Memory B cell (primary cell): Measurements from ENCODE around the gene RPS27.

Experiments used
- ATAC-seq: fragments of 150-1000 bp; cut with Tn5 transposase; 2 replicates; pipeline ENCODE4 v1.10.0; 2021; ENCODE audit warnings: low read depth, mild to moderate bottlenecking, moderate library complexity
- DNase-seq, 2 donors: peaks; one replicate each; pipeline ENCODE4 v3.0.0; 2022; ENCODE audit warnings: low spot score in 2 of 2
- H3K27ac Mint-ChIP-seq: one replicate; pipeline ENCODE4 v1.8.0; 2022; ENCODE audit warnings: mild to moderate bottlenecking, moderate library complexity, mixed read lengths
- H3K27me3 Mint-ChIP-seq: one replicate; pipeline ENCODE4 v1.8.0; 2022; ENCODE audit warnings: mixed read lengths
- H3K36me3 Mint-ChIP-seq: one replicate; pipeline ENCODE4 v1.8.0; 2022; ENCODE audit warnings: mild to moderate bottlenecking, mixed read lengths
- H3K4me1 Mint-ChIP-seq: one replicate; pipeline ENCODE4 v1.8.0; 2022; ENCODE audit warnings: mixed read lengths
- H3K4me3 Mint-ChIP-seq: one replicate; pipeline ENCODE4 v1.8.0; 2022; ENCODE audit warnings: mild to moderate bottlenecking, moderate library complexity, mixed read lengths
- H3K9me3 Mint-ChIP-seq: one replicate; pipeline ENCODE4 v1.8.0; 2022; ENCODE audit warnings: mixed read lengths

RPS27 gene

GRCh38 chr1:153990468-153991150 is at the start of gene RPS27:
Gene RPS27 (plus strand): TSS chr1:153990762. CDS start chr1:153990797, 35 bp downstream.
- no peaks in the 10 kb centered on the region for H3K9me3 Mint-ChIP-seq
- ATAC-seq, result peak; percentile 84
- no peaks in the 10 kb centered on the region for H3K27me3 Mint-ChIP-seq
- DNase-seq, result peak; percentile 85 to 91
- peak within 1 kb of the TSS; percentile 100 for H3K27ac Mint-ChIP-seq
- H3K4me3 Mint-ChIP-seq, result peak within 1 kb of the TSS; percentile 98
- H3K36me3 Mint-ChIP-seq, result peaks cover 28% of the 10 kb centered on the region
- peaks cover 29% of the 10 kb centered on the region for H3K4me1 Mint-ChIP-seq

- H3K9me3 Mint-ChIP-seq, result no peaks in the 10 kb centered on the region
- no peaks in the 10 kb centered on the region for H3K27me3 Mint-ChIP-seq
- peaks cover 33% of the 10 kb centered on the region for H3K36me3 Mint-ChIP-seq
- H3K4me1 Mint-ChIP-seq, result peaks cover 34% of the 10 kb centered on the region
- DNase-seq (no peak), ATAC-seq (no peak)
- H3K4me3 Mint-ChIP-seq, result no peak overlapping the region
- H3K27ac Mint-ChIP-seq, result no peak overlapping the region
Observed at GRCh38 chr1:153941826-153942725, 48.5 kb upstream of the RPS27 start.

GRCh38 chr1:153942766-153943549 is 47.6 kb upstream of the RPS27 start:
- Mint-ChIP-seq H3K27me3 (no peaks in the 10 kb centered on the region), H3K4me3 (peak overlapping the region; percentile 14), H3K4me1 (peaks cover 37% of the 10 kb centered on the region), H3K27ac (peak overlapping the region; percentile 84), H3K9me3 (no peaks in the 10 kb centered on the region), H3K36me3 (peaks cover 27% of the 10 kb centered on the region)
- ATAC-seq (no peak), DNase-seq (no peak)

GRCh38 chr1:153944005-153944826 is 46.3 kb upstream of the RPS27 start:
- no peak for ATAC-seq
- H3K36me3 Mint-ChIP-seq, result peaks cover 30% of the 10 kb centered on the region
- no peak for DNase-seq
- peaks cover 39% of the 10 kb centered on the region for H3K4me1 Mint-ChIP-seq
- no peaks in the 10 kb centered on the region for H3K27me3 Mint-ChIP-seq
- H3K4me3 Mint-ChIP-seq, result peak overlapping the region; percentile 97
- H3K9me3 Mint-ChIP-seq, result no peaks in the 10 kb centered on the region
- H3K27ac Mint-ChIP-seq, result peak overlapping the region; percentile 98

GRCh38 chr1:153944827-153945117 is 45.8 kb upstream of the RPS27 start:
- no peaks in the 10 kb centered on the region for H3K9me3 Mint-ChIP-seq
- H3K4me3 Mint-ChIP-seq, result peak overlapping the region; percentile 97
- no peak for ATAC-seq
- H3K27me3 Mint-ChIP-seq, result no peaks in the 10 kb centered on the region
- peak overlapping the region; percentile 98 for H3K27ac Mint-ChIP-seq
- DNase-seq, result no peak
- peaks cover 38% of the 10 kb centered on the region for H3K4me1 Mint-ChIP-seq
- peaks cover 27% of the 10 kb centered on the region for H3K36me3 Mint-ChIP-seq

GRCh38 chr1:153945131-153945794 is 45.3 kb upstream of the RPS27 start:
- Mint-ChIP-seq H3K4me1 (peaks cover 38% of the 10 kb centered on the region), H3K27ac (peak overlapping the region; percentile 98), H3K9me3 (no peaks in the 10 kb centered on the region), H3K27me3 (no peaks in the 10 kb centered on the region), H3K4me3 (peak overlapping the region; percentile 97), H3K36me3 (peaks cover 26% of the 10 kb centered on the region)
- ATAC-seq (peak; percentile 55), DNase-seq (peak; percentile 69 to 79)

GRCh38 chr1:153945795-153946621 is 44.6 kb upstream of the RPS27 start:
- ATAC-seq (peak; percentile 74), DNase-seq (peak; percentile 90 to 95)
- H3K27ac Mint-ChIP-seq, result peak overlapping the region; percentile 98
- no peaks in the 10 kb centered on the region for H3K9me3 Mint-ChIP-seq
- H3K36me3 Mint-ChIP-seq, result peaks cover 29% of the 10 kb centered on the region
- H3K27me3 Mint-ChIP-seq, result no peaks in the 10 kb centered on the region
- peak overlapping the region; percentile 97 for H3K4me3 Mint-ChIP-seq
- H3K4me1 Mint-ChIP-seq, result peaks cover 40% of the 10 kb centered on the region

GRCh38 chr1:153946622-153947241 is 43.8 kb upstream of the RPS27 start, which contains the start of gene DENND4B:
Gene DENND4B (minus strand): TSS chr1:153946718. CDS start chr1:153944374, 2,344 bp downstream.
- H3K27ac Mint-ChIP-seq, result peak within 1 kb of the TSS; percentile 98
- H3K9me3 Mint-ChIP-seq, result no peaks in the 10 kb centered on the region
- no peaks in the 10 kb centered on the region for H3K27me3 Mint-ChIP-seq
- peak within 1 kb of the TSS; percentile 97 for H3K4me3 Mint-ChIP-seq
- peaks cover 35% of the 10 kb centered on the region for H3K36me3 Mint-ChIP-seq
- DNase-seq (peak; percentile 73 to 77), ATAC-seq (peak; percentile 42)
- H3K4me1 Mint-ChIP-seq, result peaks cover 44% of the 10 kb centered on the region

GRCh38 chr1:153951183-153951582 is 39.4 kb upstream of the RPS27 start:
- Mint-ChIP-seq H3K4me3 (no peak overlapping the region), H3K9me3 (no peaks in the 10 kb centered on the region), H3K36me3 (peaks cover 42% of the 10 kb centered on the region), H3K27ac (peak overlapping the region; percentile 56), H3K4me1 (peaks cover 42% of the 10 kb centered on the region), H3K27me3 (no peaks in the 10 kb centered on the region)
- ATAC-seq (no peak), DNase-seq (no peak)

GRCh38 chr1:153951801-153952200 is 38.8 kb upstream of the RPS27 start:
- Mint-ChIP-seq H3K27me3 (no peaks in the 10 kb centered on the region), H3K4me1 (peaks cover 46% of the 10 kb centered on the region), H3K4me3 (no peak overlapping the region), H3K9me3 (no peaks in the 10 kb centered on the region), H3K27ac (no peak overlapping the region), H3K36me3 (peaks cover 42% of the 10 kb centered on the region)
- DNase-seq, result no peak
- ATAC-seq, result no peak

- no peak for ATAC-seq
- DNase-seq, result no peak
- H3K27ac Mint-ChIP-seq, result peak overlapping the region; percentile 80
- H3K4me3 Mint-ChIP-seq, result no peak overlapping the region
- H3K4me1 Mint-ChIP-seq, result peaks cover 46% of the 10 kb centered on the region
- H3K9me3 Mint-ChIP-seq, result no peaks in the 10 kb centered on the region
- H3K36me3 Mint-ChIP-seq, result peaks cover 38% of the 10 kb centered on the region
- H3K27me3 Mint-ChIP-seq, result no peaks in the 10 kb centered on the region
Observed at GRCh38 chr1:153953859-153954365, 36.6 kb upstream of the RPS27 start.

- H3K9me3 Mint-ChIP-seq, result no peaks in the 10 kb centered on the region
- peaks cover 35% of the 10 kb centered on the region for H3K36me3 Mint-ChIP-seq
- ATAC-seq (no peak), DNase-seq (no peak)
- H3K4me3 Mint-ChIP-seq, result no peak overlapping the region
- peaks cover 46% of the 10 kb centered on the region for H3K4me1 Mint-ChIP-seq
- no peaks in the 10 kb centered on the region for H3K27me3 Mint-ChIP-seq
- peak overlapping the region; percentile 80 for H3K27ac Mint-ChIP-seq
Observed at GRCh38 chr1:153954826-153955225, 35.7 kb upstream of the RPS27 start.
